SK-N-SH (cell line): Measurements from ENCODE around the gene PIGL. TPM values are rescaled to one million over a fixed set of nuclear protein-coding genes. Genes with fewer than 3 reads are reported as not detected.

Experiments
- CTCF ChIA-PET: fragments of 300-600, 350-600 bp; formaldehyde crosslinking; extraction: SDS; loops from one replicate; lab custom pipeline; 2021; lab: Yijun Ruan, JAX
- POLR2A ChIA-PET: fragments of 350-600 bp; sonication (Branson Sonifier 250); formaldehyde crosslinking; extraction: SDS; loops from one replicate; lab custom pipeline; 2020; ENCODE audit warnings: antibody characterized with exemption, inconsistent platforms; lab: Yijun Ruan, JAX
- DNase-seq: peaks from one replicate; pipeline ENCODE4 v3.0.0; 2012
- H2AFZ ChIP-seq: fragments of 200-600 bp; sonication (generic); 2 replicates; pipeline ENCODE4 v1.8.1; 2016; ENCODE audit warnings: antibody characterized with exemption, mild to moderate bottlenecking, low read depth
- H3F3A ChIP-seq: fragments of 200-600 bp; sonication (generic); replicated peaks from 2 replicates; pipeline ENCODE3; 2016; ENCODE audit warnings: antibody characterized with exemption, mild to moderate bottlenecking; ENCODE audit not compliant: insufficient read depth
- H3K27ac ChIP-seq, 2 experiments: fragments of 200-500 bp in 1 of 2; fragments of 200-600 bp in 1 of 2; sonication (Bioruptor generic) in 1 of 2; sonication (generic), shearing (Covaris generic) in 1 of 2; 2 replicates each; pipeline versions ENCODE4 v1.5.1 to v1.6.1; 2014 to 2016; ENCODE audit warnings: low read depth in 2 of 2, inconsistent platforms in 1 of 2, low read length in 1 of 2, mild to moderate bottlenecking in 1 of 2, mixed read lengths in 1 of 2
- H3K27me3 ChIP-seq: fragments of 200-600 bp; sonication (generic), shearing (Covaris generic); 2 replicates; pipeline ENCODE4 v1.6.1; 2016; ENCODE audit warnings: mixed run types; ENCODE audit not compliant: insufficient read depth
- H3K36me3 ChIP-seq, 2 experiments: fragments of 200-500 bp in 1 of 2; fragments of 200-600 bp in 1 of 2; sonication (Bioruptor generic) in 1 of 2; sonication (generic) in 1 of 2; replicated peaks in 1 of 2; 2 replicates each; pipeline versions ENCODE3 to v1.5.1; 2014 to 2016; ENCODE audit warnings: low read length in 1 of 2, mild to moderate bottlenecking in 1 of 2; ENCODE audit not compliant: insufficient read depth in 2 of 2, control insufficient read depth in 1 of 2
- H3K4me1 ChIP-seq, 2 experiments: fragments of 200-500 bp in 1 of 2; fragments of 200-600 bp in 1 of 2; sonication (Bioruptor generic) in 1 of 2; sonication (generic), shearing (Covaris generic) in 1 of 2; 2 replicates each; pipeline versions ENCODE4 v1.5.1 to v1.6.1; 2014 to 2016; ENCODE audit warnings: low read depth in 1 of 2, low read length in 1 of 2, mixed run types in 1 of 2; ENCODE audit not compliant: insufficient read depth in 2 of 2, control insufficient read depth in 1 of 2
- H3K4me2 ChIP-seq: fragments of 200-600 bp; sonication (generic), shearing (Covaris generic); 2 replicates; pipeline ENCODE4 v1.6.1; 2017; ENCODE audit warnings: mixed run types
- H3K4me3 ChIP-seq, 2 experiments: fragments of 200-500 bp in 1 of 2; fragments of 200-600 bp in 1 of 2; sonication (Bioruptor generic) in 1 of 2; sonication (generic), shearing (Covaris generic) in 1 of 2; 2 replicates each; pipeline versions ENCODE4 v1.5.1 to v1.8.1; 2014 to 2016; ENCODE audit warnings: low read depth in 2 of 2, inconsistent platforms in 1 of 2, low read length in 1 of 2, mild to moderate bottlenecking in 1 of 2, mixed read lengths in 1 of 2, moderate library complexity in 1 of 2
- H3K79me2 ChIP-seq: fragments of 200-600 bp; sonication (generic); 2 replicates; pipeline ENCODE4 v1.8.1; 2017; ENCODE audit warnings: mild to moderate bottlenecking; ENCODE audit not compliant: insufficient read depth
- H3K9ac ChIP-seq: fragments of 200-600 bp; sonication (generic); 2 replicates; pipeline ENCODE4 v1.6.1; 2017; ENCODE audit warnings: mixed run types
- H3K9me2 ChIP-seq: fragments of 200-600 bp; sonication (generic); 2 replicates; pipeline ENCODE4 v1.6.1; 2017; ENCODE audit warnings: mixed run types
- H3K9me3 ChIP-seq: fragments of 200-600 bp; sonication (generic); 2 replicates; pipeline ENCODE4 v1.6.1; 2017; ENCODE audit warnings: mixed run types, mild to moderate bottlenecking, moderate library complexity
- H4K20me1 ChIP-seq: fragments of 200-600 bp; sonication (generic); 2 replicates; pipeline ENCODE4 v1.6.1; 2017; ENCODE audit warnings: mild to moderate bottlenecking, mixed run types; ENCODE audit not compliant: insufficient read depth
- CTCF ChIP-seq: fragments of 200-600 bp; sonication (generic); IDR thresholded peaks from 2 replicates; pipeline ENCODE4 v1.6.1; 2017; ENCODE audit warnings: antibody characterized with exemption, mild to moderate bottlenecking, moderate library complexity
- ELF1 ChIP-seq: IDR thresholded peaks from 2 replicates; pipeline ENCODE4 v1.4.0; 2012
- EP300 ChIP-seq, 2 experiments: IDR thresholded peaks; 2 replicates each; pipeline versions ENCODE4 v1.4.0 to v1.6.1; 2012; ENCODE audit warnings: borderline replicate concordance in 1 of 2, low read depth in 1 of 2, low read length in 1 of 2
- FOXJ3 ChIP-seq: sonication (generic); formaldehyde crosslinking; IDR thresholded peaks from 2 replicates; pipeline ENCODE4 v1.5.1; 2020; ENCODE audit warnings: mild to moderate bottlenecking, missing genetic modification reagents
- IRF3 ChIP-seq: fragments of 150-350 bp; IDR thresholded peaks from 2 replicates; pipeline ENCODE4 v1.6.1; 2016; ENCODE audit warnings: mild to moderate bottlenecking, low read depth, low read length
- MEF2A ChIP-seq: IDR thresholded peaks from 2 replicates; pipeline ENCODE4 v1.4.0; 2012; ENCODE audit warnings: low read depth, borderline replicate concordance
- NFIC ChIP-seq: IDR thresholded peaks from 2 replicates; pipeline ENCODE4 v1.4.0; 2012; ENCODE audit warnings: borderline replicate concordance
- NRF1 ChIP-seq: IDR thresholded peaks from 2 replicates; pipeline ENCODE4 v1.6.1; 2012; ENCODE audit warnings: low read depth, mild to moderate bottlenecking, low read length
- PBX3 ChIP-seq: IDR thresholded peaks from 2 replicates; pipeline ENCODE4; 2012
- RAD21 ChIP-seq: IDR thresholded peaks from 2 replicates; pipeline ENCODE4 v1.6.1; 2012; ENCODE audit warnings: mild to moderate bottlenecking, low read length
- RCOR1 ChIP-seq: fragments of 150-350 bp; IDR thresholded peaks from 2 replicates; pipeline ENCODE4 v1.6.1; 2017; ENCODE audit warnings: antibody characterized with exemption, low read length
- TAF1 ChIP-seq: IDR thresholded peaks from 2 replicates; pipeline ENCODE4 v1.6.1; 2012; ENCODE audit warnings: low read depth, mild to moderate bottlenecking, low read length, moderate library complexity, borderline replicate concordance
- USF1 ChIP-seq: IDR thresholded peaks from 2 replicates; pipeline ENCODE4 v1.4.0; 2012; ENCODE audit warnings: low read depth, borderline replicate concordance
- USF2 ChIP-seq: fragments of 150-350 bp; IDR thresholded peaks from 2 replicates; pipeline ENCODE4 v1.6.1; 2017; ENCODE audit warnings: antibody characterized with exemption, low read length, low read depth, borderline replicate concordance
- WGBS: methylation state at CpG from one replicate; pipeline ENCODE4 v1.1.6; 2017; ENCODE audit warnings: low lambda C conversion rate; 5-methylcytosine and 5-hydroxymethylcytosine counted together
- polyA plus RNA-seq, 3 experiments: library from polyadenylated mRNA; depleted of rRNA; stranded (reverse); fragments of >200 nt; gene quantifications; 2 replicates each; pipeline ENCODE4 v1.2.3, GENCODE V29; 2012

The PIGL gene
- polyA plus RNA-seq, 1 of the 3 experiments (the other 2 are of a cell fraction) = 34.0 TPM

GRCh38 chr17:16190703-16191360 lies 26.2 kb upstream of the PIGL start:
- peaks cover 31% of the 10 kb centered on the region for H3F3A ChIP-seq
- peaks cover 0 to 10% of the 10 kb centered on the region in 2 experiments; a peak in 1 of 4 replicates for H3K4me1 ChIP-seq
- no peaks in the 10 kb centered on the region for H3K9me3 ChIP-seq
- H3K27me3 ChIP-seq = no peaks in the 10 kb centered on the region
- H3K4me3 ChIP-seq = no peak overlapping the region
- 85% methylated on average over 4 of the region's 4 CpGs for WGBS
- H3K9me2 ChIP-seq = no peaks in the 10 kb centered on the region
- no peak for DNase-seq
- peak overlapping the region in 1 of 2 experiments; percentile 36; a peak in 2 of 4 replicates for H3K27ac ChIP-seq
- H3K4me2 ChIP-seq = no peak overlapping the region
- H2AFZ ChIP-seq = no peak overlapping the region
- ChIA-PET CTCF (no interaction called here), POLR2A (interaction anchor here (0.9 kb wide), 1 partner anchor 128 kb away, joined by 3 read pairs; no protein-coding TSS in a partner anchor)
- H3K36me3 ChIP-seq = peaks cover 12 to 71% of the 10 kb centered on the region in 2 experiments
- H3K9ac ChIP-seq = no peak overlapping the region
- H4K20me1 ChIP-seq = peaks cover 33% of the 10 kb centered on the region
- H3K79me2 ChIP-seq = peaks cover 99% of the 10 kb centered on the region
- TF ChIP-seq ELF1 (no peak), PBX3 (no peak)
- TF ChIP-seq, all 33 proteins: peak for 0

GRCh38 chr17:16191604-16192003 lies 25.4 kb upstream of the PIGL start:
- H2AFZ ChIP-seq = no peak overlapping the region
- peaks cover 33% of the 10 kb centered on the region for H4K20me1 ChIP-seq
- H3K9me3 ChIP-seq = no peaks in the 10 kb centered on the region
- H3K27me3 ChIP-seq = no peaks in the 10 kb centered on the region
- no peaks in the 10 kb centered on the region for H3K9me2 ChIP-seq
- H3K9ac ChIP-seq = no peak overlapping the region
- CTCF ChIA-PET = no interaction called here
- peaks cover 5 to 63% of the 10 kb centered on the region in 2 experiments for H3K36me3 ChIP-seq
- 94% methylated on average over 3 of the region's 3 CpGs for WGBS
- H3K27ac ChIP-seq = peak overlapping the region in 1 of 2 experiments; percentile 36; a peak in 1 of 4 replicates
- peaks cover 31% of the 10 kb centered on the region for H3F3A ChIP-seq
- peaks cover 97% of the 10 kb centered on the region for H3K79me2 ChIP-seq
- H3K4me1 ChIP-seq = peaks cover 0 to 10% of the 10 kb centered on the region in 2 experiments; a peak in 1 of 4 replicates
- DNase-seq = no peak
- POLR2A ChIA-PET = interaction anchor here (0.9 kb wide), 1 partner anchor 129 kb away, joined by 3 read pairs; no protein-coding TSS in a partner anchor
- no peak overlapping the region for H3K4me3 ChIP-seq
- no peak overlapping the region for H3K4me2 ChIP-seq
- TF ChIP-seq NFIC = no peak
- no peak for TF ChIP-seq RCOR1
- TF ChIP-seq CTCF = no peak
- TF ChIP-seq NRF1 = no peak
- TF ChIP-seq USF2 = no peak
- TF ChIP-seq EP300 (IDR thresholded peaks at IDR 0.05; ENCODE audit: borderline replicate concordance in 1 of 2, low read depth in 1 of 2, low read length in 1 of 2) = no peak
- no peak for TF ChIP-seq TAF1
- no peak for TF ChIP-seq IRF3
- TF ChIP-seq USF1 = no peak
- no peak for TF ChIP-seq FOXJ3 (CRISPR knock-in tag)
- TF ChIP-seq RAD21 = no peak
- TF ChIP-seq MEF2A = no peak
- TF ChIP-seq PBX3 = no peak
